ENCODE results near the gene CUX1.

DNA sequence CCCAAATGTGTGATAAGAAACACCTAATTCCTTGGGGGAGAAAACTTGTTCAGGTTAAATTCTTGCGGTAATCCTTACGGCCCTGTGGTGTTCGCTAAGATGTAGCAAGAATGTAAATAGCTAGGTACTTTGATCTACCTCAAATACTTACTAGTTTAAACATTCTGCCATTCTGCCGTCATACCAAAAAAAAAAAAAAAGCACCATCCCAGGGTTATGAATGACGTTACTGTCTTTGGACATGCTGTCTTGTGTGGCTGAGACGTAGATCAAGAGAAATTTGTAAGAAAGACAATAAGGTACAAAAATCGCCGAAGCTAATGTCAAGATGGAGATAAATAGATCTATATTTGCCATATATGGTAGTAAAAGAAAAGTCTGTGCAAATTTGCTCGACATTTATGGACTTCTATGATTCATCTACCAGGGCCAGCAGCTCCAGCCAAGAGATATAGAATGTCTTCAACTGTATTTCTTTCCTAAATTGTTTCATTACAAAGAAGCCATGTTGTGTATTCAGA is 195.6 kb downstream of the CUX1 start:
- TF ChIP-seq POLR2A (IDR thresholded peaks at IDR 0.05; ENCODE audit: low read depth, low read length), result no peak
- no peak for TF ChIP-seq TAF1 (IDR thresholded peaks at IDR 0.05; ENCODE audit: low read depth, low read length)
- no peak for TF ChIP-seq POLR2AphosphoS5 (IDR thresholded peaks at IDR 0.05; ENCODE audit: low read depth, low read length)

All from GM12891 (cell line).